ENCODE results near the gene TPM2. TPM values are rescaled to one million over a fixed set of nuclear protein-coding genes. Genes with fewer than 3 reads are reported as not detected.

Gene TPM2
- total and polyA plus RNA-seq, 2 donors from 2014 or later, result 218 to 287 TPM

DNA sequence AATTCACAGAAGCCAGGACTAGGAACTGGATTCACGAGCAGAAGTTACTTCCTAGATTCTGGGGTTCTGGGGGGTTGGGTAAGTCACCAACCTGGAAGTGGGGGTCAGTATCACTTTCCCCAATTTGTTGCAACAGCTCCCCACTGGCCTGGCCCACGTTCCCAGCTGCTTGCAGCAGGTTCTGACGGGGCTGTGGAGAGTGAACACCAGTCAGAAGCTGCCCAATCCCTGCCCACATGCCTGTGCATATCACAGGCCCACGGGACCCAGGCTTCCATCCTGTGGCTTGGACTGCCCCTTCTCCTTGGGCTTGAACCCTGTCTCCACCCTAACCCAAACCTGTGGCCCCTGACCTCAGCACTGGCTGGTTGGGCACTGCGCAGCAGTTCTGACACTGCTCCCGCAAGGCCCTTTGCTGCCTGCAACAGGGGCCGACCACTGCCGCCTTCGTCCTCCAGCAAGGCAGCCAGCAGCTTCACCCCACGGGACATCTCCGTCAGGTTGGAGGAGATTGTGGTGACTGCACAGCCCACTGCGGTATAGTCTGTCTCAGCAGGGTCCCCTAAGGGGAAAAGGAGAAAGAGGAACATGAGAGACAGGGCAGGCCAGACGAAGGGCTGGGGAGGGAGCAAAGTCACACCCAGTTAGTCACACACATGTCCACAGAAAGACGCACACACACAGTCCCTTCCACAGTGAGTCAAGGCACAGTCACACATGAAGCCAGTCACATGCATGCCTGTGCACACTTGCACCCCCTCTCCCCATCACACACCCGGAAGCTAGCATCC lies 29.2 kb upstream of the TPM2 start:
- no peaks in the 10 kb centered on the region for H3K4me1 ChIP-seq (ENCODE audit: control insufficient read depth in 2 of 3, insufficient read depth in 2 of 3, low read depth in 1 of 3, low read length in 3 of 3)
- H3K27ac ChIP-seq (ENCODE audit: low read depth in 2 of 2, low read length in 2 of 2), result no peak overlapping the region
- H3K4me3 ChIP-seq (ENCODE audit: low read length in 3 of 3), result no peak overlapping the region
- H3K27me3 ChIP-seq (ENCODE audit: control insufficient read depth, insufficient read depth, low read length), result no peaks in the 10 kb centered on the region
- H3K36me3 ChIP-seq (ENCODE audit: control insufficient read depth in 2 of 3, insufficient read depth in 3 of 3, low read length in 3 of 3), result peaks cover 29 to 99% (median 88%) of the 10 kb centered on the region in 3 donors
- intact Hi-C loops (cut with DNase I), result no loop called here
- FAIRE-seq (no peak), DNase-seq (peak in 1 of 5 donors; percentile 58)
- TF ChIP-seq, protein P1, sequence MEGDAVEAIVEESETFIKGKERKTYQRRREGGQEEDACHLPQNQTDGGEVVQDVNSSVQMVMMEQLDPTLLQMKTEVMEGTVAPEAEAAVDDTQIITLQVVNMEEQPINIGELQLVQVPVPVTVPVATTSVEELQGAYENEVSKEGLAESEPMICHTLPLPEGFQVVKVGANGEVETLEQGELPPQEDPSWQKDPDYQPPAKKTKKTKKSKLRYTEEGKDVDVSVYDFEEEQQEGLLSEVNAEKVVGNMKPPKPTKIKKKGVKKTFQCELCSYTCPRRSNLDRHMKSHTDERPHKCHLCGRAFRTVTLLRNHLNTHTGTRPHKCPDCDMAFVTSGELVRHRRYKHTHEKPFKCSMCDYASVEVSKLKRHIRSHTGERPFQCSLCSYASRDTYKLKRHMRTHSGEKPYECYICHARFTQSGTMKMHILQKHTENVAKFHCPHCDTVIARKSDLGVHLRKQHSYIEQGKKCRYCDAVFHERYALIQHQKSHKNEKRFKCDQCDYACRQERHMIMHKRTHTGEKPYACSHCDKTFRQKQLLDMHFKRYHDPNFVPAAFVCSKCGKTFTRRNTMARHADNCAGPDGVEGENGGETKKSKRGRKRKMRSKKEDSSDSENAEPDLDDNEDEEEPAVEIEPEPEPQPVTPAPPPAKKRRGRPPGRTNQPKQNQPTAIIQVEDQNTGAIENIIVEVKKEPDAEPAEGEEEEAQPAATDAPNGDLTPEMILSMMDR (IDR thresholded peaks at IDR 0.05; ENCODE audit: borderline replicate concordance, extremely low read depth, insufficient read depth), result no peak
- H3K9ac ChIP-seq (ENCODE audit: low read length in 3 of 3), result no peak overlapping the region
- no peaks in the 10 kb centered on the region for H3K9me3 ChIP-seq (ENCODE audit: control insufficient read depth in 2 of 3, insufficient read depth in 1 of 3, low read length in 3 of 3)

DNA sequence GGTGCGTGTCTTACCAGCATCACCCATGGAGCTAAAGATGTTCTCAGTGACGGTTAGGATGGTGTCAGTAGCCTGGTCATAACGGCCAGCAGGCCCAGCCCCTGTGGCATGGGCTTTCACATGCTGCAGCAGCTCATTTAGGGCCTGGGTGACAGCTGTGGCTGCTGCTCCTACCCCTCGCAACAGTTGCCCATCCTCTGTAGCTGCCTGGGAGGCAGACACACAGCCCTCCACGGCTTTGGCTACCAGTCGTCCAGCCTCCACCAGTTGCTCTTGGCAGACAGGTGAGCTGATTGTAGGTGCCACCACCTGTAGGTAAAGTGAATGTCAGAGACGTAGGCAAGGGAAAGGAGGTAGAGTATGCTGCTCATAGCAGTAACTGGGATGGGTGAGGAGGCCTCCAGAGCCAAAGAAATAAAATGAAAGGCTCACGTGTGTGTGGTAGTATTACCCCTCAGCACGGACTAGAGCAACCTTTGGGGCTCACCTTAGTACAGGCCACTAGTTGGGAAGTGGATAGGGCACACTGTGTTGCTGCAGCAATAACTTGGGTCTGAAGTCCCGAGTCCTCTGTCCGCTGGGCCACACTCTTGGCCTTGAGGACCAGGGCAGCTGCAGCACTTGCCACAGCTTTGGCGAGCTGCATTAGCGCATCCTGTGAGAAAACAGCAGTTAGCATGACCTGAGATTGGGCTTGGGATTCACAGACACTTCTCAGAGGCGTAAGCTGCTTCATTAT lies 27.6 kb upstream of the TPM2 start:
- Histone ChIP-seq H3K9me3 (ENCODE audit: control insufficient read depth in 2 of 3, insufficient read depth in 1 of 3, low read length in 3 of 3) (no peaks in the 10 kb centered on the region), H3K9ac (ENCODE audit: low read length in 3 of 3) (no peak overlapping the region), H3K4me1 (ENCODE audit: control insufficient read depth in 2 of 3, insufficient read depth in 2 of 3, low read depth in 1 of 3, low read length in 3 of 3) (peaks cover 0 to 6% (median 0%) of the 10 kb centered on the region in 3 donors), H3K27ac (ENCODE audit: low read depth in 2 of 2, low read length in 2 of 2) (no peak overlapping the region), H3K4me3 (ENCODE audit: low read length in 3 of 3) (no peak overlapping the region), H3K27me3 (ENCODE audit: control insufficient read depth, insufficient read depth, low read length) (no peaks in the 10 kb centered on the region), H3K36me3 (ENCODE audit: control insufficient read depth in 2 of 3, insufficient read depth in 3 of 3, low read length in 3 of 3) (peaks cover 25 to 98% (median 90%) of the 10 kb centered on the region in 3 donors)
- FAIRE-seq (no peak), DNase-seq (peak in 1 of 5 donors; percentile 52)
- intact Hi-C loops (cut with DNase I), result no loop called here
- TF ChIP-seq, protein P1 (IDR thresholded peaks at IDR 0.05; ENCODE audit: borderline replicate concordance, extremely low read depth, insufficient read depth), result no peak

DNA sequence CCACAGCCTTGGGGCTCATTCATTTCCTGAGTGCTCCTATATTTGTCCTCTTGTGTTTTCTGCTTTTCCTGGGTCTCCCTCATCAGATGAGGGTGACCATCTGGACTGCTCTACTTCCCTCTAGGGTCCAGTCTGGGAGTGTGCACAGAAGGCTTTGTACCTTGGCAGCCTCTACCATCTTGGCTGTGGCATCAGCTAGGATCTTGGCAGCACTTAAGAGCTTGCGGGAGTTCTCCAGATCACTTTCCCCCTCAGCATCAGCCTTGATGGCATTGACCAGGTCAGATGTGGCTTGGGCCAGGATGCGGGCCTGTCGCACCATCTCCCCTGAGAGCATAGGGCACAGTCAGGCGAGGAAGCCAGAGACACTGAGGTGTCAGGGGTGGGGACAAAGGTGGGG lies 26.5 kb upstream of the TPM2 start:
- H3K27ac ChIP-seq (ENCODE audit: low read depth in 2 of 2, low read length in 2 of 2), result no peak overlapping the region
- DNase-seq, result peak in 1 of 5 donors; percentile 59

More for the DNA sequence above, 26.5 kb upstream of the TPM2 start:
- Histone ChIP-seq H3K4me1 (ENCODE audit: control insufficient read depth in 2 of 3, insufficient read depth in 2 of 3, low read depth in 1 of 3, low read length in 3 of 3) (peaks cover 0 to 11% (median 0%) of the 10 kb centered on the region in 3 donors), H3K4me3 (ENCODE audit: low read length in 3 of 3) (no peak overlapping the region), H3K27me3 (ENCODE audit: control insufficient read depth, insufficient read depth, low read length) (no peaks in the 10 kb centered on the region), H3K9me3 (ENCODE audit: control insufficient read depth in 2 of 3, insufficient read depth in 1 of 3, low read length in 3 of 3) (no peaks in the 10 kb centered on the region), H3K36me3 (ENCODE audit: control insufficient read depth in 2 of 3, insufficient read depth in 3 of 3, low read length in 3 of 3) (peaks cover 17 to 98% (median 86%) of the 10 kb centered on the region in 3 donors), H3K9ac (ENCODE audit: low read length in 3 of 3) (no peak overlapping the region)
- TF ChIP-seq, protein P1 (IDR thresholded peaks at IDR 0.05; ENCODE audit: borderline replicate concordance, extremely low read depth, insufficient read depth), result no peak
- intact Hi-C loops (cut with DNase I), result no loop called here
- no peak for FAIRE-seq

Data from kidney (tissue), 14 donors.